GM12878 (cell line): Measurements from ENCODE around the gene TTLL10.

Source experiments
- CEBPB ChIP-seq, 2 experiments: fragments of 150-350 bp in 1 of 2; IDR thresholded peaks; 2 replicates each; pipeline ENCODE4 v1.6.1; 2012 to 2014; ENCODE audit warnings: low read depth in 2 of 2, low read length in 2 of 2, borderline replicate concordance in 1 of 2, inconsistent platforms in 1 of 2
- EZH2 ChIP-seq: IDR thresholded peaks from 2 replicates; pipeline ENCODE4 v1.6.1; 2012; ENCODE audit warnings: low read depth, mild to moderate bottlenecking, control low read depth, inconsistent platforms, low read length, borderline replicate concordance; ENCODE audit not compliant: control insufficient read depth
- MEF2A ChIP-seq: IDR thresholded peaks from 2 replicates; pipeline ENCODE4 v1.6.1; 2011; ENCODE audit warnings: low read depth, mild to moderate bottlenecking, low read length, moderate library complexity; ENCODE audit not compliant: insufficient read depth
- RFX5 ChIP-seq: IDR thresholded peaks from 2 replicates; pipeline ENCODE4 v1.6.1; 2011; ENCODE audit warnings: low read depth, low read length, improper control_type of control experiment
- TF ChIP-seq, protein P1 (sequence below), 3 experiments: IDR thresholded peaks in 2 of 3; conservative IDR thresholded peaks in 1 of 3; 2 replicates each; pipeline ENCODE4 v1.5.1; 2011; ENCODE audit warnings: low read depth in 3 of 3, low read length in 3 of 3, mild to moderate bottlenecking in 3 of 3, control low read depth in 2 of 3, moderate library complexity in 2 of 3, inconsistent platforms in 1 of 3, mixed read lengths in 1 of 3; ENCODE audit not compliant: control insufficient read depth in 2 of 3, insufficient read depth in 1 of 3; ENCODE audit errors: extremely low read depth in 1 of 3
- TF ChIP-seq, protein P2 (sequence below): IDR thresholded peaks from 2 replicates; pipeline ENCODE4 v1.6.1; 2012; ENCODE audit warnings: mild to moderate bottlenecking, low read depth, low read length
- TF ChIP-seq, protein P3 (sequence below): IDR thresholded peaks from 2 replicates; pipeline ENCODE4 v1.6.1; 2011; ENCODE audit warnings: borderline replicate concordance, low read depth, mild to moderate bottlenecking, moderate library complexity, low read length; ENCODE audit not compliant: insufficient read depth, poor library complexity, severe bottlenecking
- TF ChIP-seq, protein P4 (sequence below): IDR thresholded peaks from 2 replicates; pipeline ENCODE4 v1.6.1; 2012; ENCODE audit warnings: improper control_type of control experiment, low read depth, low read length; ENCODE audit not compliant: insufficient replicate concordance

DNA sequence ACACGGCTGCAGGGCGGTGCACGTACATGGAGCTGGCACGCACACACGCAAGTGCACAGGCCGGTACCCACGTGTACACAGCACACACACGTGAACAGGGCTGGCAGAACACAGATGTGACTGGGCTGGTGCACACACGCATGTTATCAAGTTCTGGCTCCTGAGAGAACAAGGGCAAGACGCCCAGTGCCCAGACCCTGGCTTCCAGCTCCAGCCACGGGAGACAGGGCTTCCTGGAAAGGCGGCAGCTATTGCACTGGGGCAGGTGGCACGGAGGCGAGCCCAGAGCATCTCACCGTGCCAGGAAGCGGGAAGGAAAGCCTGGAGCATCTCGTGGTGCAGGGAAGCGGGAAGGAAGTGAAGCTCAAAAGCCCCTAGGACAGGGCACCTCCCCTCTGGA is 52.2 kb downstream of the TTLL10 start:
- TF ChIP-seq, protein P1, sequence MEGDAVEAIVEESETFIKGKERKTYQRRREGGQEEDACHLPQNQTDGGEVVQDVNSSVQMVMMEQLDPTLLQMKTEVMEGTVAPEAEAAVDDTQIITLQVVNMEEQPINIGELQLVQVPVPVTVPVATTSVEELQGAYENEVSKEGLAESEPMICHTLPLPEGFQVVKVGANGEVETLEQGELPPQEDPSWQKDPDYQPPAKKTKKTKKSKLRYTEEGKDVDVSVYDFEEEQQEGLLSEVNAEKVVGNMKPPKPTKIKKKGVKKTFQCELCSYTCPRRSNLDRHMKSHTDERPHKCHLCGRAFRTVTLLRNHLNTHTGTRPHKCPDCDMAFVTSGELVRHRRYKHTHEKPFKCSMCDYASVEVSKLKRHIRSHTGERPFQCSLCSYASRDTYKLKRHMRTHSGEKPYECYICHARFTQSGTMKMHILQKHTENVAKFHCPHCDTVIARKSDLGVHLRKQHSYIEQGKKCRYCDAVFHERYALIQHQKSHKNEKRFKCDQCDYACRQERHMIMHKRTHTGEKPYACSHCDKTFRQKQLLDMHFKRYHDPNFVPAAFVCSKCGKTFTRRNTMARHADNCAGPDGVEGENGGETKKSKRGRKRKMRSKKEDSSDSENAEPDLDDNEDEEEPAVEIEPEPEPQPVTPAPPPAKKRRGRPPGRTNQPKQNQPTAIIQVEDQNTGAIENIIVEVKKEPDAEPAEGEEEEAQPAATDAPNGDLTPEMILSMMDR (IDR thresholded peaks at IDR 0.05 in 2 of 3, conservative IDR thresholded peaks at IDR 0.05 in 1 of 3; ENCODE audit: control insufficient read depth in 2 of 3, extremely low read depth in 1 of 3, insufficient read depth in 1 of 3, low read depth in 3 of 3, low read length in 3 of 3) = no peak
- TF ChIP-seq, protein P2, sequence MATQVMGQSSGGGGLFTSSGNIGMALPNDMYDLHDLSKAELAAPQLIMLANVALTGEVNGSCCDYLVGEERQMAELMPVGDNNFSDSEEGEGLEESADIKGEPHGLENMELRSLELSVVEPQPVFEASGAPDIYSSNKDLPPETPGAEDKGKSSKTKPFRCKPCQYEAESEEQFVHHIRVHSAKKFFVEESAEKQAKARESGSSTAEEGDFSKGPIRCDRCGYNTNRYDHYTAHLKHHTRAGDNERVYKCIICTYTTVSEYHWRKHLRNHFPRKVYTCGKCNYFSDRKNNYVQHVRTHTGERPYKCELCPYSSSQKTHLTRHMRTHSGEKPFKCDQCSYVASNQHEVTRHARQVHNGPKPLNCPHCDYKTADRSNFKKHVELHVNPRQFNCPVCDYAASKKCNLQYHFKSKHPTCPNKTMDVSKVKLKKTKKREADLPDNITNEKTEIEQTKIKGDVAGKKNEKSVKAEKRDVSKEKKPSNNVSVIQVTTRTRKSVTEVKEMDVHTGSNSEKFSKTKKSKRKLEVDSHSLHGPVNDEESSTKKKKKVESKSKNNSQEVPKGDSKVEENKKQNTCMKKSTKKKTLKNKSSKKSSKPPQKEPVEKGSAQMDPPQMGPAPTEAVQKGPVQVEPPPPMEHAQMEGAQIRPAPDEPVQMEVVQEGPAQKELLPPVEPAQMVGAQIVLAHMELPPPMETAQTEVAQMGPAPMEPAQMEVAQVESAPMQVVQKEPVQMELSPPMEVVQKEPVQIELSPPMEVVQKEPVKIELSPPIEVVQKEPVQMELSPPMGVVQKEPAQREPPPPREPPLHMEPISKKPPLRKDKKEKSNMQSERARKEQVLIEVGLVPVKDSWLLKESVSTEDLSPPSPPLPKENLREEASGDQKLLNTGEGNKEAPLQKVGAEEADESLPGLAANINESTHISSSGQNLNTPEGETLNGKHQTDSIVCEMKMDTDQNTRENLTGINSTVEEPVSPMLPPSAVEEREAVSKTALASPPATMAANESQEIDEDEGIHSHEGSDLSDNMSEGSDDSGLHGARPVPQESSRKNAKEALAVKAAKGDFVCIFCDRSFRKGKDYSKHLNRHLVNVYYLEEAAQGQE = no peak
- TF ChIP-seq MEF2A = no peak
- TF ChIP-seq, protein P3, sequence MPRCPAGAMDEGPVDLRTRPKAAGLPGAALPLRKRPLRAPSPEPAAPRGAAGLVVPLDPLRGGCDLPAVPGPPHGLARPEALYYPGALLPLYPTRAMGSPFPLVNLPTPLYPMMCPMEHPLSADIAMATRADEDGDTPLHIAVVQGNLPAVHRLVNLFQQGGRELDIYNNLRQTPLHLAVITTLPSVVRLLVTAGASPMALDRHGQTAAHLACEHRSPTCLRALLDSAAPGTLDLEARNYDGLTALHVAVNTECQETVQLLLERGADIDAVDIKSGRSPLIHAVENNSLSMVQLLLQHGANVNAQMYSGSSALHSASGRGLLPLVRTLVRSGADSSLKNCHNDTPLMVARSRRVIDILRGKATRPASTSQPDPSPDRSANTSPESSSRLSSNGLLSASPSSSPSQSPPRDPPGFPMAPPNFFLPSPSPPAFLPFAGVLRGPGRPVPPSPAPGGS = no peak
- no peak for TF ChIP-seq CEBPB (IDR thresholded peaks at IDR 0.05; ENCODE audit: borderline replicate concordance in 1 of 2, low read depth in 2 of 2, low read length in 2 of 2)
- TF ChIP-seq, protein P4, sequence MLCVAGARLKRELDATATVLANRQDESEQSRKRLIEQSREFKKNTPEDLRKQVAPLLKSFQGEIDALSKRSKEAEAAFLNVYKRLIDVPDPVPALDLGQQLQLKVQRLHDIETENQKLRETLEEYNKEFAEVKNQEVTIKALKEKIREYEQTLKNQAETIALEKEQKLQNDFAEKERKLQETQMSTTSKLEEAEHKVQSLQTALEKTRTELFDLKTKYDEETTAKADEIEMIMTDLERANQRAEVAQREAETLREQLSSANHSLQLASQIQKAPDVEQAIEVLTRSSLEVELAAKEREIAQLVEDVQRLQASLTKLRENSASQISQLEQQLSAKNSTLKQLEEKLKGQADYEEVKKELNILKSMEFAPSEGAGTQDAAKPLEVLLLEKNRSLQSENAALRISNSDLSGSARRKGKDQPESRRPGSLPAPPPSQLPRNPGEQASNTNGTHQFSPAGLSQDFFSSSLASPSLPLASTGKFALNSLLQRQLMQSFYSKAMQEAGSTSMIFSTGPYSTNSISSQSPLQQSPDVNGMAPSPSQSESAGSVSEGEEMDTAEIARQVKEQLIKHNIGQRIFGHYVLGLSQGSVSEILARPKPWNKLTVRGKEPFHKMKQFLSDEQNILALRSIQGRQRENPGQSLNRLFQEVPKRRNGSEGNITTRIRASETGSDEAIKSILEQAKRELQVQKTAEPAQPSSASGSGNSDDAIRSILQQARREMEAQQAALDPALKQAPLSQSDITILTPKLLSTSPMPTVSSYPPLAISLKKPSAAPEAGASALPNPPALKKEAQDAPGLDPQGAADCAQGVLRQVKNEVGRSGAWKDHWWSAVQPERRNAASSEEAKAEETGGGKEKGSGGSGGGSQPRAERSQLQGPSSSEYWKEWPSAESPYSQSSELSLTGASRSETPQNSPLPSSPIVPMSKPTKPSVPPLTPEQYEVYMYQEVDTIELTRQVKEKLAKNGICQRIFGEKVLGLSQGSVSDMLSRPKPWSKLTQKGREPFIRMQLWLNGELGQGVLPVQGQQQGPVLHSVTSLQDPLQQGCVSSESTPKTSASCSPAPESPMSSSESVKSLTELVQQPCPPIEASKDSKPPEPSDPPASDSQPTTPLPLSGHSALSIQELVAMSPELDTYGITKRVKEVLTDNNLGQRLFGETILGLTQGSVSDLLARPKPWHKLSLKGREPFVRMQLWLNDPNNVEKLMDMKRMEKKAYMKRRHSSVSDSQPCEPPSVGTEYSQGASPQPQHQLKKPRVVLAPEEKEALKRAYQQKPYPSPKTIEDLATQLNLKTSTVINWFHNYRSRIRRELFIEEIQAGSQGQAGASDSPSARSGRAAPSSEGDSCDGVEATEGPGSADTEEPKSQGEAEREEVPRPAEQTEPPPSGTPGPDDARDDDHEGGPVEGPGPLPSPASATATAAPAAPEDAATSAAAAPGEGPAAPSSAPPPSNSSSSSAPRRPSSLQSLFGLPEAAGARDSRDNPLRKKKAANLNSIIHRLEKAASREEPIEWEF = no peak
- TF ChIP-seq EZH2 = no peak
- TF ChIP-seq RFX5 = no peak
